K562 (cell line): ENCODE results near the gene RPS19. TPM values are rescaled to one million over a fixed set of nuclear protein-coding genes. Genes with fewer than 3 reads are reported as not detected.

Experiments
- BHLHE40 ChIP-seq: IDR thresholded peaks from 2 replicates; pipeline ENCODE4 v1.6.1; 2011; ENCODE audit warnings: low read length, improper control_type of control experiment
- CXXC5 ChIP-seq: fragments of 250-450 bp; sonication (Bioruptor Pico); IDR thresholded peaks from 2 replicates; pipeline ENCODE4 v1.8.0; 2022; ENCODE audit warnings: inconsistent platforms, mild to moderate bottlenecking, moderate library complexity
- ETV1 ChIP-seq: fragments of 450-650 bp; conservative IDR thresholded peaks from 2 replicates; pipeline ENCODE4 v1.6.1; 2016; ENCODE audit warnings: missing genetic modification characterization, control low read depth, low read depth, missing compliant biosample characterization
- GATAD2B ChIP-seq: fragments of 450-650 bp; IDR thresholded peaks from 2 replicates; pipeline ENCODE4 v1.6.1; 2017; ENCODE audit warnings: mild to moderate bottlenecking, borderline replicate concordance
- LARP7 ChIP-seq: fragments of 450-650 bp; IDR thresholded peaks from 2 replicates; pipeline ENCODE4 v1.6.1; 2016
- MEF2D ChIP-seq: conservative IDR thresholded peaks from 2 replicates; pipeline ENCODE4 v1.6.1; 2016; ENCODE audit warnings: low read depth, missing genetic modification characterization, missing compliant biosample characterization
- MTA1 ChIP-seq: fragments of 450-650 bp; IDR thresholded peaks from 2 replicates; pipeline ENCODE4 v1.6.1; 2017; ENCODE audit warnings: borderline replicate concordance
- NCOA2 ChIP-seq, 2 experiments: fragments of 450-650 bp; IDR thresholded peaks; 2 replicates each; pipeline ENCODE4 v1.6.1; 2018; ENCODE audit warnings: mild to moderate bottlenecking in 2 of 2, moderate library complexity in 1 of 2; ENCODE audit not compliant: partially characterized antibody in 2 of 2
- PPARD ChIP-seq: fragments of 250-450 bp; sonication (Bioruptor Pico); IDR thresholded peaks from 2 replicates; pipeline ENCODE4 v1.8.0; 2022; ENCODE audit warnings: inconsistent platforms, mild to moderate bottlenecking, moderate library complexity
- ZKSCAN3 ChIP-seq: fragments of 250-450 bp; sonication (Bioruptor Pico); IDR thresholded peaks from 2 replicates; pipeline ENCODE4 v1.4.0; 2020
- ZNF324 ChIP-seq: fragments of 250-450 bp; sonication (Bioruptor Pico); IDR thresholded peaks from 2 replicates; pipeline ENCODE4 v1.4.0; 2020; ENCODE audit warnings: mild to moderate bottlenecking
- polyA plus RNA-seq, 8 experiments: library from polyadenylated mRNA; depleted of rRNA in 4 of 8; stranded (reverse) in 5 of 8; unstranded in 3 of 8; fragments of >200 nt; fragmentation: Nextera tagmentation in 2 of 8; fragmentation: Illumina TruSeq in 1 of 8; extraction: Ambion mirVana in 2 of 8; extraction: Trizol in 1 of 8; gene quantifications; 2 replicates each; pipeline versions ENCODE4 v1.2.1 to v1.2.3, GENCODE V29; 2011 to 2014; ENCODE audit warnings: inconsistent platforms in 1 of 8, missing spikeins in 1 of 8
- total RNA-seq, 7 experiments: library from RNA; depleted of rRNA in 6 of 7; stranded (reverse); fragments of >200 nt in 6 of 7; fragmentation: Illumina TruSeq in 2 of 7; extraction: Trizol in 2 of 7; gene quantifications; 2 replicates each; pipeline versions ENCODE4 v1.2.1 to v1.2.3, GENCODE V29; 2011 to 2021; ENCODE audit warnings: low replicate concordance in 1 of 7
- TF ChIP-seq, protein P1 (sequence below): sonication (generic); formaldehyde crosslinking; IDR thresholded peaks from 2 replicates; pipeline ENCODE4 v1.8.0; 2022; ENCODE audit warnings: mild to moderate bottlenecking, missing genetic modification reagents
- TF ChIP-seq, protein P2 (sequence below), 2 experiments: fragments of 450-650 bp; IDR thresholded peaks; 2 replicates each; pipeline ENCODE4 v1.6.1; 2018; ENCODE audit warnings: mild to moderate bottlenecking in 2 of 2, low read depth in 1 of 2; ENCODE audit not compliant: partially characterized antibody in 2 of 2
- TF ChIP-seq, protein P3 (sequence below): fragments of 200-800 bp; sonication (Bioruptor generic); IDR thresholded peaks from 2 replicates; pipeline ENCODE4 v1.6.1; 2016; ENCODE audit warnings: missing genetic modification characterization, missing compliant biosample characterization
- TF ChIP-seq, protein P4 (sequence below): fragments of 250-450 bp; sonication (Bioruptor Pico); IDR thresholded peaks from 2 replicates; pipeline ENCODE4 v1.8.0; 2022; ENCODE audit warnings: inconsistent platforms

RPS19 gene
- total and polyA plus RNA-seq, 9 of the 15 experiments (the other 6 are each of a cell fraction or from before 2014, with no cell fraction given): 1,964 to 3,408 (median 2,747) TPM

DNA sequence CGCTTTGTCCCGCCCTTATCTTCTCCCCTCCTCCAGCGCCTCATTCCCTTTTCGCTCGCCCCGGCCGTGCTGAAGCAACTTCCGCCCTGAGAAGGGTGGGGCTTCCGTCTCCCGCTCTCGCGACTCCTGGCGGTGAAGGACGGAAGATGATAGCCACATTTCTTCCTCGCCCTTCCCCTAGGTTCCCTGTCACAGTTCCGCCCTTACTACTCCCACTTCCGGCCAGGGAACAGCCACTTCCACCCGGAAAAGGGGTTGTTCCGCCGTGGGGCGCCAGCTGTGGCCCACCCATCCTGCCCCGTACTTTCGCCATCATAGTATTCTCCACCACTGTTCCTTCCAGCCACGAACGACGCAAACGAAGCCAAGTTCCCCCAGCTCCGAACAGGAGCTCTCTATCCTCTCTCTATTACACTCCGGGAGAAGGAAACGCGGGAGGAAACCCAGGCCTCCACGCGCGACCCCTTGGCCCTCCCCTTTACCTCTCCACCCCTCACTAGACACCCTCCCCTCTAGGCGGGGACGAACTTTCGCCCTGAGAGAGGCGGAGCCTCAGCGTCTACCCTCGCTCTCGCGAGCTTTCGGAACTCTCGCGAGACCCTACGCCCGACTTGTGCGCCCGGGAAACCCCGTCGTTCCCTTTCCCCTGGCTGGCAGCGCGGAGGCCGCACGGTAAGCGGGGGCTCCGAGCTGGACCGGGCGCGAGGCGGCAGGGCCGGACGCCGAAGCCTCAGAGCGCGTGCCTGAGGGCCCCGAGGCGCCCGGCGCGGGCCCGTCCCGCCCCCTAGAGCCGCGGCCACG is at the start of gene RPS19 (continued):
- no peak for TF ChIP-seq NCOA2 (IDR thresholded peaks at IDR 0.05; ENCODE audit: partially characterized antibody in 2 of 2)
- no peak for TF ChIP-seq PPARD (CRISPR knock-in tag)
- no peak for TF ChIP-seq LARP7
- TF ChIP-seq GATAD2B: peak; percentile 73
- TF ChIP-seq, protein P1, sequence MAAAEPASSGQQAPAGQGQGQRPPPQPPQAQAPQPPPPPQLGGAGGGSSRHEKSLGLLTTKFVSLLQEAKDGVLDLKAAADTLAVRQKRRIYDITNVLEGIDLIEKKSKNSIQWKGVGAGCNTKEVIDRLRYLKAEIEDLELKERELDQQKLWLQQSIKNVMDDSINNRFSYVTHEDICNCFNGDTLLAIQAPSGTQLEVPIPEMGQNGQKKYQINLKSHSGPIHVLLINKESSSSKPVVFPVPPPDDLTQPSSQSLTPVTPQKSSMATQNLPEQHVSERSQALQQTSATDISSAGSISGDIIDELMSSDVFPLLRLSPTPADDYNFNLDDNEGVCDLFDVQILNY (CRISPR knock-in tag): no peak
- TF ChIP-seq MTA1: peak; percentile 96
- TF ChIP-seq, protein P2, sequence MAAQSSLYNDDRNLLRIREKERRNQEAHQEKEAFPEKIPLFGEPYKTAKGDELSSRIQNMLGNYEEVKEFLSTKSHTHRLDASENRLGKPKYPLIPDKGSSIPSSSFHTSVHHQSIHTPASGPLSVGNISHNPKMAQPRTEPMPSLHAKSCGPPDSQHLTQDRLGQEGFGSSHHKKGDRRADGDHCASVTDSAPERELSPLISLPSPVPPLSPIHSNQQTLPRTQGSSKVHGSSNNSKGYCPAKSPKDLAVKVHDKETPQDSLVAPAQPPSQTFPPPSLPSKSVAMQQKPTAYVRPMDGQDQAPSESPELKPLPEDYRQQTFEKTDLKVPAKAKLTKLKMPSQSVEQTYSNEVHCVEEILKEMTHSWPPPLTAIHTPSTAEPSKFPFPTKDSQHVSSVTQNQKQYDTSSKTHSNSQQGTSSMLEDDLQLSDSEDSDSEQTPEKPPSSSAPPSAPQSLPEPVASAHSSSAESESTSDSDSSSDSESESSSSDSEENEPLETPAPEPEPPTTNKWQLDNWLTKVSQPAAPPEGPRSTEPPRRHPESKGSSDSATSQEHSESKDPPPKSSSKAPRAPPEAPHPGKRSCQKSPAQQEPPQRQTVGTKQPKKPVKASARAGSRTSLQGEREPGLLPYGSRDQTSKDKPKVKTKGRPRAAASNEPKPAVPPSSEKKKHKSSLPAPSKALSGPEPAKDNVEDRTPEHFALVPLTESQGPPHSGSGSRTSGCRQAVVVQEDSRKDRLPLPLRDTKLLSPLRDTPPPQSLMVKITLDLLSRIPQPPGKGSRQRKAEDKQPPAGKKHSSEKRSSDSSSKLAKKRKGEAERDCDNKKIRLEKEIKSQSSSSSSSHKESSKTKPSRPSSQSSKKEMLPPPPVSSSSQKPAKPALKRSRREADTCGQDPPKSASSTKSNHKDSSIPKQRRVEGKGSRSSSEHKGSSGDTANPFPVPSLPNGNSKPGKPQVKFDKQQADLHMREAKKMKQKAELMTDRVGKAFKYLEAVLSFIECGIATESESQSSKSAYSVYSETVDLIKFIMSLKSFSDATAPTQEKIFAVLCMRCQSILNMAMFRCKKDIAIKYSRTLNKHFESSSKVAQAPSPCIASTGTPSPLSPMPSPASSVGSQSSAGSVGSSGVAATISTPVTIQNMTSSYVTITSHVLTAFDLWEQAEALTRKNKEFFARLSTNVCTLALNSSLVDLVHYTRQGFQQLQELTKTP (IDR thresholded peaks at IDR 0.05; ENCODE audit: low read depth in 1 of 2, partially characterized antibody in 2 of 2): peak in 1 of 2 experiments; percentile 90
- TF ChIP-seq, protein P3, sequence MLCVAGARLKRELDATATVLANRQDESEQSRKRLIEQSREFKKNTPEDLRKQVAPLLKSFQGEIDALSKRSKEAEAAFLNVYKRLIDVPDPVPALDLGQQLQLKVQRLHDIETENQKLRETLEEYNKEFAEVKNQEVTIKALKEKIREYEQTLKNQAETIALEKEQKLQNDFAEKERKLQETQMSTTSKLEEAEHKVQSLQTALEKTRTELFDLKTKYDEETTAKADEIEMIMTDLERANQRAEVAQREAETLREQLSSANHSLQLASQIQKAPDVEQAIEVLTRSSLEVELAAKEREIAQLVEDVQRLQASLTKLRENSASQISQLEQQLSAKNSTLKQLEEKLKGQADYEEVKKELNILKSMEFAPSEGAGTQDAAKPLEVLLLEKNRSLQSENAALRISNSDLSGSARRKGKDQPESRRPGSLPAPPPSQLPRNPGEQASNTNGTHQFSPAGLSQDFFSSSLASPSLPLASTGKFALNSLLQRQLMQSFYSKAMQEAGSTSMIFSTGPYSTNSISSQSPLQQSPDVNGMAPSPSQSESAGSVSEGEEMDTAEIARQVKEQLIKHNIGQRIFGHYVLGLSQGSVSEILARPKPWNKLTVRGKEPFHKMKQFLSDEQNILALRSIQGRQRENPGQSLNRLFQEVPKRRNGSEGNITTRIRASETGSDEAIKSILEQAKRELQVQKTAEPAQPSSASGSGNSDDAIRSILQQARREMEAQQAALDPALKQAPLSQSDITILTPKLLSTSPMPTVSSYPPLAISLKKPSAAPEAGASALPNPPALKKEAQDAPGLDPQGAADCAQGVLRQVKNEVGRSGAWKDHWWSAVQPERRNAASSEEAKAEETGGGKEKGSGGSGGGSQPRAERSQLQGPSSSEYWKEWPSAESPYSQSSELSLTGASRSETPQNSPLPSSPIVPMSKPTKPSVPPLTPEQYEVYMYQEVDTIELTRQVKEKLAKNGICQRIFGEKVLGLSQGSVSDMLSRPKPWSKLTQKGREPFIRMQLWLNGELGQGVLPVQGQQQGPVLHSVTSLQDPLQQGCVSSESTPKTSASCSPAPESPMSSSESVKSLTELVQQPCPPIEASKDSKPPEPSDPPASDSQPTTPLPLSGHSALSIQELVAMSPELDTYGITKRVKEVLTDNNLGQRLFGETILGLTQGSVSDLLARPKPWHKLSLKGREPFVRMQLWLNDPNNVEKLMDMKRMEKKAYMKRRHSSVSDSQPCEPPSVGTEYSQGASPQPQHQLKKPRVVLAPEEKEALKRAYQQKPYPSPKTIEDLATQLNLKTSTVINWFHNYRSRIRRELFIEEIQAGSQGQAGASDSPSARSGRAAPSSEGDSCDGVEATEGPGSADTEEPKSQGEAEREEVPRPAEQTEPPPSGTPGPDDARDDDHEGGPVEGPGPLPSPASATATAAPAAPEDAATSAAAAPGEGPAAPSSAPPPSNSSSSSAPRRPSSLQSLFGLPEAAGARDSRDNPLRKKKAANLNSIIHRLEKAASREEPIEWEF: no peak
- peak; percentile 56; the same call in 1 of the 2 replicates for TF ChIP-seq BHLHE40
- TF ChIP-seq ZKSCAN3 (CRISPR knock-in tag): no peak
- TF ChIP-seq, protein P4, sequence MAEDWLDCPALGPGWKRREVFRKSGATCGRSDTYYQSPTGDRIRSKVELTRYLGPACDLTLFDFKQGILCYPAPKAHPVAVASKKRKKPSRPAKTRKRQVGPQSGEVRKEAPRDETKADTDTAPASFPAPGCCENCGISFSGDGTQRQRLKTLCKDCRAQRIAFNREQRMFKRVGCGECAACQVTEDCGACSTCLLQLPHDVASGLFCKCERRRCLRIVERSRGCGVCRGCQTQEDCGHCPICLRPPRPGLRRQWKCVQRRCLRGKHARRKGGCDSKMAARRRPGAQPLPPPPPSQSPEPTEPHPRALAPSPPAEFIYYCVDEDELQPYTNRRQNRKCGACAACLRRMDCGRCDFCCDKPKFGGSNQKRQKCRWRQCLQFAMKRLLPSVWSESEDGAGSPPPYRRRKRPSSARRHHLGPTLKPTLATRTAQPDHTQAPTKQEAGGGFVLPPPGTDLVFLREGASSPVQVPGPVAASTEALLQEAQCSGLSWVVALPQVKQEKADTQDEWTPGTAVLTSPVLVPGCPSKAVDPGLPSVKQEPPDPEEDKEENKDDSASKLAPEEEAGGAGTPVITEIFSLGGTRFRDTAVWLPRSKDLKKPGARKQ (CRISPR knock-in tag): no peak
- peak; percentile 98 for TF ChIP-seq CXXC5 (CRISPR knock-in tag)
- no peak for TF ChIP-seq MEF2D (tag)
- peak; percentile 96 for TF ChIP-seq ETV1
- no peak for TF ChIP-seq ZNF324 (CRISPR knock-in tag)
